Panc1 (cell line): ENCODE measurements around the gene SEMA5B. TPM values are rescaled to one million over a fixed set of nuclear protein-coding genes. Genes with fewer than 3 reads are reported as not detected.

ENCODE experiments used
- ATAC-seq: fragments of 200-7000 bp; cut with Tn5 transposase; 2 replicates; pipeline ENCODE4 v1.9.1; 2020; ENCODE audit warnings: mild to moderate bottlenecking, moderate library complexity
- BruUV-seq: library from RNA; stranded (reverse); fragments of 400-500 nt; replicated peaks from 2 replicates; lab custom pipeline; 2021; lab: Mats Ljungman, UMichigan
- CTCF ChIA-PET: fragments of 300-600 bp; sonication (Branson Sonifier 250); formaldehyde crosslinking; loops from one replicate; lab custom pipeline; 2022; ENCODE audit warnings: antibody characterized with exemption; lab: Charles Lee
- POLR2A ChIA-PET: fragments of 300-600 bp; sonication (Branson Sonifier 250); formaldehyde crosslinking; loops from one replicate; lab custom pipeline; 2022; ENCODE audit warnings: antibody characterized with exemption; lab: Charles Lee
- DNase-seq: peaks from one replicate; pipeline ENCODE4 v3.0.0-alpha.2; 2010; ENCODE audit warnings: low read depth, low spot score
- H3K27ac ChIP-seq: 2 replicates; pipeline ENCODE4 v1.5.1; 2011; ENCODE audit warnings: mild to moderate bottlenecking, low read length, inconsistent platforms
- H3K27me3 ChIP-seq: fragments of 200-500 bp; sonication (Bioruptor generic); 2 replicates; pipeline ENCODE4 v1.6.0; 2014; ENCODE audit warnings: low read length, inconsistent platforms; ENCODE audit not compliant: control insufficient read depth, insufficient read depth
- H3K36me3 ChIP-seq: fragments of 200-500 bp; sonication (Bioruptor generic); 2 replicates; pipeline ENCODE4 v1.5.1; 2014; ENCODE audit warnings: inconsistent platforms, mild to moderate bottlenecking, low read length, moderate library complexity; ENCODE audit not compliant: control insufficient read depth, insufficient read depth
- H3K4me1 ChIP-seq: 2 replicates; pipeline ENCODE4 v1.5.1; 2011; ENCODE audit warnings: inconsistent platforms, mild to moderate bottlenecking, low read length, moderate library complexity; ENCODE audit not compliant: control insufficient read depth, insufficient read depth
- H3K4me3 ChIP-seq, 2 experiments: 2 replicates each; pipeline ENCODE4 v1.5.1; 2011 to 2012; ENCODE audit warnings: low read depth in 2 of 2, low read length in 2 of 2, mild to moderate bottlenecking in 2 of 2, inconsistent platforms in 1 of 2, moderate library complexity in 1 of 2
- H3K9me3 ChIP-seq: fragments of 200-500 bp; sonication (Bioruptor generic); 2 replicates; pipeline ENCODE4 v1.5.1; 2014; ENCODE audit warnings: low read depth, mild to moderate bottlenecking, inconsistent platforms, low read length, moderate library complexity; ENCODE audit not compliant: control insufficient read depth, insufficient read depth
- POLR2AphosphoS5 ChIP-seq: IDR thresholded peaks from 2 replicates; pipeline ENCODE4 v1.6.1; 2012; ENCODE audit warnings: mild to moderate bottlenecking, low read depth, low read length, moderate library complexity
- REST ChIP-seq, 2 experiments: IDR thresholded peaks; 2 replicates each; pipeline ENCODE4 v1.6.1; 2011 to 2012; ENCODE audit warnings: low read depth in 2 of 2, control low read depth in 1 of 2, low read length in 1 of 2, mild to moderate bottlenecking in 1 of 2, moderate library complexity in 1 of 2; ENCODE audit not compliant: insufficient read depth in 1 of 2
- SIN3A ChIP-seq: IDR thresholded peaks from 2 replicates; pipeline ENCODE4 v1.6.1; 2012; ENCODE audit warnings: low read depth, mild to moderate bottlenecking, low read length, moderate library complexity, borderline replicate concordance; ENCODE audit not compliant: insufficient read depth
- TCF7L2 ChIP-seq: IDR thresholded peaks from 2 replicates; pipeline ENCODE4 v1.6.1; 2011; ENCODE audit warnings: mild to moderate bottlenecking, low read depth, low read length, inconsistent platforms
- in situ Hi-C: cut with HindIII; loops from 2 replicates; pipeline ENCODE4 v1.10.0; 2016; ENCODE audit warnings: low sequenced_read_pairs, low pct_unique_long_range_greater_than_20kb
- intact Hi-C: fragments of 100-400 bp; cut with micrococcal nuclease; formaldehyde crosslinking; loops from one replicate; pipeline ENCODE4 v1.10.0; 2022; ENCODE audit not compliant: unreplicated experiment
- total RNA-seq: library from RNA; stranded (reverse); gene quantifications from one replicate; pipeline ENCODE4 v1.2.1, GENCODE V29; 2021; ENCODE audit not compliant: unreplicated experiment
- TF ChIP-seq, protein P1 (sequence below): fragments of 450-650 bp; IDR thresholded peaks from 2 replicates; pipeline ENCODE4 v1.5.1; 2017; ENCODE audit warnings: mild to moderate bottlenecking

Gene SEMA5B
- total RNA-seq, 1 experiment from 2014 or later = 1.2 TPM

DNA sequence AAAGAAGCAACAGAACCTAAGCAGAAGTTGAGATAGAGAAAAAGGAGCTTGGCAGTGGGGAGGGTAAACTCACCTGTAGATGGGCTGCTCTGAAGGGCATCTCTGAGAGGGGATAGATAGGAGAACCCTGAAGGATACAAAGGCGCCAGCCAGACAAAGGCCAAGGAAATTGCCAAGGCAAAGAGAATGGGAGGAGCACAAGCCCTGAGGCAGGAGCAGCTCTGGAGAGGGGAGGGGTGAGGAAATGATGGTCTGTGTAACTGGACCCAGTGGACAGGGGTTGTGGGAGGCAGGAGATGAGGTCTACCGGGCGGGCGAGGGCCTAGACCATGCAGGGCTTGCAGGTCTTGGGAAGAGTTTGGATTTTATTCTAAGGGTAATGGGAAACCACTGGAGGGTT lies 36.9 kb upstream of the SEMA5B start:
- Histone ChIP-seq H3K9me3 (no peaks in the 10 kb centered on the region), H3K36me3 (no peaks in the 10 kb centered on the region), H3K27me3 (no peaks in the 10 kb centered on the region), H3K4me1 (peaks cover 13% of the 10 kb centered on the region), H3K27ac (no peak overlapping the region), H3K4me3 (no peak overlapping the region)
- POLR2A ChIA-PET = no interaction called here
- BruUV-seq = no TSS peak
- ATAC-seq (no peak), DNase-seq (no peak)
- CTCF ChIA-PET = no interaction called here
- in situ Hi-C loops (no loop called here), intact Hi-C loops (no loop called here)
- TF ChIP-seq POLR2AphosphoS5 (no peak), TCF7L2 (no peak), SIN3A (no peak), REST (IDR thresholded peaks at IDR 0.05; ENCODE audit: insufficient read depth in 1 of 2, low read depth in 2 of 2, low read length in 1 of 2) (no peak)
- TF ChIP-seq, protein P1, sequence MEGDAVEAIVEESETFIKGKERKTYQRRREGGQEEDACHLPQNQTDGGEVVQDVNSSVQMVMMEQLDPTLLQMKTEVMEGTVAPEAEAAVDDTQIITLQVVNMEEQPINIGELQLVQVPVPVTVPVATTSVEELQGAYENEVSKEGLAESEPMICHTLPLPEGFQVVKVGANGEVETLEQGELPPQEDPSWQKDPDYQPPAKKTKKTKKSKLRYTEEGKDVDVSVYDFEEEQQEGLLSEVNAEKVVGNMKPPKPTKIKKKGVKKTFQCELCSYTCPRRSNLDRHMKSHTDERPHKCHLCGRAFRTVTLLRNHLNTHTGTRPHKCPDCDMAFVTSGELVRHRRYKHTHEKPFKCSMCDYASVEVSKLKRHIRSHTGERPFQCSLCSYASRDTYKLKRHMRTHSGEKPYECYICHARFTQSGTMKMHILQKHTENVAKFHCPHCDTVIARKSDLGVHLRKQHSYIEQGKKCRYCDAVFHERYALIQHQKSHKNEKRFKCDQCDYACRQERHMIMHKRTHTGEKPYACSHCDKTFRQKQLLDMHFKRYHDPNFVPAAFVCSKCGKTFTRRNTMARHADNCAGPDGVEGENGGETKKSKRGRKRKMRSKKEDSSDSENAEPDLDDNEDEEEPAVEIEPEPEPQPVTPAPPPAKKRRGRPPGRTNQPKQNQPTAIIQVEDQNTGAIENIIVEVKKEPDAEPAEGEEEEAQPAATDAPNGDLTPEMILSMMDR = no peak

DNA sequence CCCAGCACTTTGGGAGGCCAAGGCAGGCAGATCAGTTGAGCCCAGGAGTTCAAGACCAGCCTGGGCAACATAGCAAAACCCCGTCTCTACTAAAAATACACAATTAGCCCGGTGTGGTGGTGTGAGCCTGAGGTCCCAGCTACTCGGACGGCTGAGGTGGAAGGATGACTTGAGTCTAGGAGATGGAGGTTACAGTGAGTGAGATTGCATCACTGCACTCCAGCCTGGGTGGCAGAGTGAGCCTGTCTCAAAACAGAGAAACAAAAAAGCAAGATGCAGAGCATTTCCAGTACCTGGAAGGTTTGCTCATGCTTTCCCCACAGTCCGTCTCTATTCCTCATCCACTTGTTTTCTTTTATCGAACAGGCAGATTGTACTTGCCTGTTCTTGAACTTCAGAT lies 35.5 kb upstream of the SEMA5B start:
- H3K27ac ChIP-seq = no peak overlapping the region
- H3K36me3 ChIP-seq = no peaks in the 10 kb centered on the region
- ATAC-seq (no peak), DNase-seq (no peak)
- BruUV-seq = no TSS peak
- H3K4me3 ChIP-seq = no peak overlapping the region
- ChIA-PET CTCF (no interaction called here), POLR2A (no interaction called here)
- in situ Hi-C loops = no loop called here
- TF ChIP-seq POLR2AphosphoS5 (no peak), TCF7L2 (no peak), SIN3A (no peak), REST (IDR thresholded peaks at IDR 0.05; ENCODE audit: insufficient read depth in 1 of 2, low read depth in 2 of 2, low read length in 1 of 2) (no peak)
- TF ChIP-seq, protein P1 = no peak
- H3K27me3 ChIP-seq = no peaks in the 10 kb centered on the region
- no peaks in the 10 kb centered on the region for H3K4me1 ChIP-seq
- intact Hi-C loops = no loop called here
- no peaks in the 10 kb centered on the region for H3K9me3 ChIP-seq
